Retina (tissue), 1 donor: ENCODE data around the gene SPRY1.

Experiments used
- DNase-seq: peaks from one replicate; pipeline ENCODE4 v3.0.0-alpha.2; 2016

The SPRY1 gene

GRCh38 chr4:123412091-123412505 is 15.5 kb downstream of the SPRY1 start:
- DNase-seq, result no peak

- no peak for DNase-seq
These were observed 16.3 kb downstream of the SPRY1 start for GRCh38 chr4:123412700-123413512.

GRCh38 chr4:123415576-123415975 is 19.0 kb downstream of the SPRY1 start:
- no peak for DNase-seq

- no peak for DNase-seq
These were observed 19.4 kb downstream of the SPRY1 start for GRCh38 chr4:123415977-123416376.

- no peak for DNase-seq
These were observed 21.2 kb downstream of the SPRY1 start for GRCh38 chr4:123417813-123418212.

- DNase-seq, result peak; percentile 54
These were observed 21.8 kb downstream of the SPRY1 start for GRCh38 chr4:123418351-123418931.

GRCh38 chr4:123419885-123420755 is 23.5 kb downstream of the SPRY1 start:
- DNase-seq, result no peak

- DNase-seq, result no peak
These were observed 24.8 kb downstream of the SPRY1 start for GRCh38 chr4:123421227-123421936.

GRCh38 chr4:123421937-123422781 is 25.6 kb downstream of the SPRY1 start:
- DNase-seq, result no peak

GRCh38 chr4:123423819-123424218 is 27.2 kb downstream of the SPRY1 start:
- DNase-seq, result no peak

- no peak for DNase-seq
These were observed 31.4 kb downstream of the SPRY1 start for GRCh38 chr4:123427951-123428350.

- DNase-seq, result no peak
These were observed 33.4 kb downstream of the SPRY1 start for GRCh38 chr4:123430031-123430430.

- DNase-seq, result no peak
These were observed 33.9 kb downstream of the SPRY1 start for GRCh38 chr4:123430501-123430900.

- DNase-seq, result no peak
These were observed 37.0 kb downstream of the SPRY1 start for GRCh38 chr4:123433573-123433972.

GRCh38 chr4:123433976-123434375 is 37.4 kb downstream of the SPRY1 start:
- DNase-seq, result no peak

GRCh38 chr4:123435246-123436113 is 38.9 kb downstream of the SPRY1 start:
- DNase-seq, result no peak

GRCh38 chr4:123438031-123438430 is 41.4 kb downstream of the SPRY1 start:
- DNase-seq, result no peak

- DNase-seq, result no peak
These were observed 47.0 kb downstream of the SPRY1 start for GRCh38 chr4:123443401-123444289.

- peak; percentile 75 for DNase-seq
These were observed 47.7 kb downstream of the SPRY1 start for GRCh38 chr4:123444290-123444731.
